K562 (cell line): ENCODE results near the gene UQCC5. TPM values are rescaled to one million over a fixed set of nuclear protein-coding genes. Genes with fewer than 3 reads are reported as not detected.

Source experiments
- HLTF ChIP-seq: fragments of 450-650 bp; IDR thresholded peaks from 2 replicates; pipeline ENCODE4 v1.6.1; 2016
- NBN ChIP-seq: fragments of 450-650 bp; IDR thresholded peaks from 2 replicates; pipeline ENCODE4 v1.6.1; 2016; ENCODE audit warnings: low read depth, mild to moderate bottlenecking
- PHF8 ChIP-seq: fragments of 200-600 bp; sonication (generic); IDR thresholded peaks from 2 replicates; pipeline ENCODE4 v1.6.1; 2012; ENCODE audit warnings: mixed run types, mild to moderate bottlenecking, inconsistent platforms, low read length, moderate library complexity, borderline replicate concordance
- POLR2G ChIP-seq: fragments of 200-400 bp; formaldehyde crosslinking; IDR thresholded peaks from 2 replicates; pipeline ENCODE4 v1.6.1; 2017; ENCODE audit warnings: low read depth, mild to moderate bottlenecking, antibody characterized with exemption, low read length, moderate library complexity
- RB1 ChIP-seq: fragments of 450-650 bp; IDR thresholded peaks from 2 replicates; pipeline ENCODE4 v1.6.1; 2017; ENCODE audit warnings: low read depth, mild to moderate bottlenecking
- RBM25 ChIP-seq: fragments of 200-400 bp; formaldehyde crosslinking; IDR thresholded peaks from 2 replicates; pipeline ENCODE4 v1.6.1; 2018; ENCODE audit warnings: low read length, low read depth, moderate library complexity; ENCODE audit not compliant: severe bottlenecking
- TBP ChIP-seq: optimal IDR thresholded peaks from 2 replicates; pipeline ENCODE3; 2011; ENCODE audit warnings: low read depth, low read length, improper control_type of control experiment
- ZNF764 ChIP-seq: fragments of 250-450 bp; sonication (Bioruptor Pico); IDR thresholded peaks from 2 replicates; pipeline ENCODE4 v1.4.0; 2020; ENCODE audit warnings: low read depth, mild to moderate bottlenecking, moderate library complexity
- ZNF778 ChIP-seq: fragments of 450-650 bp; formaldehyde crosslinking; IDR thresholded peaks from 2 replicates; pipeline ENCODE4 v1.4.0; 2020; ENCODE audit warnings: mild to moderate bottlenecking, moderate library complexity
- polyA plus RNA-seq, 8 experiments: library from polyadenylated mRNA; depleted of rRNA in 4 of 8; stranded (reverse) in 5 of 8; unstranded in 3 of 8; fragments of >200 nt; fragmentation: Nextera tagmentation in 2 of 8; fragmentation: Illumina TruSeq in 1 of 8; extraction: Ambion mirVana in 2 of 8; extraction: Trizol in 1 of 8; gene quantifications; 2 replicates each; pipeline versions ENCODE4 v1.2.1 to v1.2.3, GENCODE V29; 2011 to 2014; ENCODE audit warnings: inconsistent platforms in 1 of 8, missing spikeins in 1 of 8
- total RNA-seq, 7 experiments: library from RNA; depleted of rRNA in 6 of 7; stranded (reverse); fragments of >200 nt in 6 of 7; fragmentation: Illumina TruSeq in 2 of 7; extraction: Trizol in 2 of 7; gene quantifications; 2 replicates each; pipeline versions ENCODE4 v1.2.1 to v1.2.3, GENCODE V29; 2011 to 2021; ENCODE audit warnings: low replicate concordance in 1 of 7
- TF ChIP-seq, protein P1 (sequence below): fragments of 250-450 bp; sonication (Bioruptor Pico); IDR thresholded peaks from 2 replicates; pipeline ENCODE4 v1.4.0; 2020; ENCODE audit warnings: mild to moderate bottlenecking, moderate library complexity
- TF ChIP-seq, protein P2 (sequence below), 2 experiments: IDR thresholded peaks; 2 replicates each; pipeline ENCODE4 v1.6.1; 2011; ENCODE audit warnings: borderline replicate concordance in 1 of 2, control low read depth in 1 of 2, low read depth in 1 of 2, low read length in 1 of 2, mild to moderate bottlenecking in 1 of 2, mixed read lengths in 1 of 2, moderate library complexity in 1 of 2; ENCODE audit not compliant: insufficient read depth in 1 of 2, insufficient read length in 1 of 2, poor library complexity in 1 of 2, severe bottlenecking in 1 of 2; ENCODE audit errors: extremely low read depth in 1 of 2
- TF ChIP-seq, protein P3 (sequence below): fragments of 450-650 bp; IDR thresholded peaks from 2 replicates; pipeline ENCODE4 v1.6.1; 2016; ENCODE audit warnings: low read depth
- TF ChIP-seq, protein P4 (sequence below): sonication (generic); formaldehyde crosslinking; IDR thresholded peaks from 2 replicates; pipeline ENCODE4 v1.8.0; 2022; ENCODE audit warnings: mild to moderate bottlenecking, missing genetic modification reagents

Gene UQCC5
- total and polyA plus RNA-seq, 9 of the 15 experiments (the other 6 are each of a cell fraction or from before 2014, with no cell fraction given) = 10.2 to 55.4 (median 33.8) TPM

DNA sequence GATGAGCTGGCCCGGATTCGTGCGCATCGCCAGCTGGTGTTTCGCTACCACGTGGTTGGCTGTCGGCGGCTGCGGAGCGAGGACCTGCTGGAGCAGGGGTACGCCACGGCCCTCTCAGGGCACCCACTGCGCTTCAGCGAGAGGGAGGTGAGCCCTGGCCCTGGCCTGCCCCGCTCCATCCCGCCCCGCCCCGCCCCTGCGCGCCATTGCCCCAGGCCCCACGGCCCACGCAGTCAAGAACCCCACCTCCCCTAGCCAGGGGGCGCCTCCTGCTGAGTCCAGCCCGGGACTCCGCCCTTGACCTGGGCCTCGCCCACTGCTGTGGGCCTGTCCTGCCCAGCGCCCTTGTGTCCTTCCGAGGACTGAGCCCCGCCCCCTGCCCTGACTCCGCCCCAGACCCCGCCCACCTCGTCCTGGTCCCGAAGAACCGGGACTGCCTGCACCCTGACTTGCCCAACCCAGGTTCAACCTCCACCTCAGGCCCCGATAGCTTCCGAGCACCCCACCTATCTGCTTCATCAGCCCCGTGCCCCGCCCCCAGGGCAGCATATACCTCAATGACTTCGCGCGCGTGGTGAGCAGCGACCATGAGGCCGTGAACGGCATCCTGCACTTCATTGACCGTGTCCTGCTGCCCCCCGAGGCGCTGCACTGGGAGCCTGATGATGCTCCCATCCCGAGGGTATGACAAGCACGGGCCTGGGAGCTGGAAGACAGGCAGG, 17.5 kb upstream of the UQCC5 start (continued):
- TF ChIP-seq, protein P1, sequence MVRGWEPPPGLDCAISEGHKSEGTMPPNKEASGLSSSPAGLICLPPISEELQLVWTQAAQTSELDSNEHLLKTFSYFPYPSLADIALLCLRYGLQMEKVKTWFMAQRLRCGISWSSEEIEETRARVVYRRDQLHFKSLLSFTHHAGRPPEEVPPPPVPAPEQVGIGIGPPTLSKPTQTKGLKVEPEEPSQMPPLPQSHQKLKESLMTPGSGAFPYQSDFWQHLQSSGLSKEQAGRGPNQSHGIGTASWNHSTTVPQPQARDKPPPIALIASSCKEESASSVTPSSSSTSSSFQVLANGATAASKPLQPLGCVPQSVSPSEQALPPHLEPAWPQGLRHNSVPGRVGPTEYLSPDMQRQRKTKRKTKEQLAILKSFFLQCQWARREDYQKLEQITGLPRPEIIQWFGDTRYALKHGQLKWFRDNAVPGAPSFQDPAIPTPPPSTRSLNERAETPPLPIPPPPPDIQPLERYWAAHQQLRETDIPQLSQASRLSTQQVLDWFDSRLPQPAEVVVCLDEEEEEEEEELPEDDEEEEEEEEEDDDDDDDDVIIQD (CRISPR knock-in tag) = no peak
- TF ChIP-seq HLTF (no peak), ZNF778 (CRISPR knock-in tag) (no peak), NBN (no peak), RBM25 (no peak), POLR2G (peak; percentile 52; the same call in 1 of the 2 replicates), TBP (no peak), RB1 (no peak), PHF8 (peak; percentile 38; the same call in 1 of the 2 replicates), ZNF764 (CRISPR knock-in tag) (no peak)
- TF ChIP-seq, protein P2, sequence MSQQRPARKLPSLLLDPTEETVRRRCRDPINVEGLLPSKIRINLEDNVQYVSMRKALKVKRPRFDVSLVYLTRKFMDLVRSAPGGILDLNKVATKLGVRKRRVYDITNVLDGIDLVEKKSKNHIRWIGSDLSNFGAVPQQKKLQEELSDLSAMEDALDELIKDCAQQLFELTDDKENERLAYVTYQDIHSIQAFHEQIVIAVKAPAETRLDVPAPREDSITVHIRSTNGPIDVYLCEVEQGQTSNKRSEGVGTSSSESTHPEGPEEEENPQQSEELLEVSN (IDR thresholded peaks at IDR 0.05; ENCODE audit: borderline replicate concordance in 1 of 2, extremely low read depth in 1 of 2, insufficient read depth in 1 of 2, insufficient read length in 1 of 2, low read depth in 1 of 2, low read length in 1 of 2, poor library complexity in 1 of 2, severe bottlenecking in 1 of 2) = peak; percentile 29 to 66
- TF ChIP-seq, protein P3, sequence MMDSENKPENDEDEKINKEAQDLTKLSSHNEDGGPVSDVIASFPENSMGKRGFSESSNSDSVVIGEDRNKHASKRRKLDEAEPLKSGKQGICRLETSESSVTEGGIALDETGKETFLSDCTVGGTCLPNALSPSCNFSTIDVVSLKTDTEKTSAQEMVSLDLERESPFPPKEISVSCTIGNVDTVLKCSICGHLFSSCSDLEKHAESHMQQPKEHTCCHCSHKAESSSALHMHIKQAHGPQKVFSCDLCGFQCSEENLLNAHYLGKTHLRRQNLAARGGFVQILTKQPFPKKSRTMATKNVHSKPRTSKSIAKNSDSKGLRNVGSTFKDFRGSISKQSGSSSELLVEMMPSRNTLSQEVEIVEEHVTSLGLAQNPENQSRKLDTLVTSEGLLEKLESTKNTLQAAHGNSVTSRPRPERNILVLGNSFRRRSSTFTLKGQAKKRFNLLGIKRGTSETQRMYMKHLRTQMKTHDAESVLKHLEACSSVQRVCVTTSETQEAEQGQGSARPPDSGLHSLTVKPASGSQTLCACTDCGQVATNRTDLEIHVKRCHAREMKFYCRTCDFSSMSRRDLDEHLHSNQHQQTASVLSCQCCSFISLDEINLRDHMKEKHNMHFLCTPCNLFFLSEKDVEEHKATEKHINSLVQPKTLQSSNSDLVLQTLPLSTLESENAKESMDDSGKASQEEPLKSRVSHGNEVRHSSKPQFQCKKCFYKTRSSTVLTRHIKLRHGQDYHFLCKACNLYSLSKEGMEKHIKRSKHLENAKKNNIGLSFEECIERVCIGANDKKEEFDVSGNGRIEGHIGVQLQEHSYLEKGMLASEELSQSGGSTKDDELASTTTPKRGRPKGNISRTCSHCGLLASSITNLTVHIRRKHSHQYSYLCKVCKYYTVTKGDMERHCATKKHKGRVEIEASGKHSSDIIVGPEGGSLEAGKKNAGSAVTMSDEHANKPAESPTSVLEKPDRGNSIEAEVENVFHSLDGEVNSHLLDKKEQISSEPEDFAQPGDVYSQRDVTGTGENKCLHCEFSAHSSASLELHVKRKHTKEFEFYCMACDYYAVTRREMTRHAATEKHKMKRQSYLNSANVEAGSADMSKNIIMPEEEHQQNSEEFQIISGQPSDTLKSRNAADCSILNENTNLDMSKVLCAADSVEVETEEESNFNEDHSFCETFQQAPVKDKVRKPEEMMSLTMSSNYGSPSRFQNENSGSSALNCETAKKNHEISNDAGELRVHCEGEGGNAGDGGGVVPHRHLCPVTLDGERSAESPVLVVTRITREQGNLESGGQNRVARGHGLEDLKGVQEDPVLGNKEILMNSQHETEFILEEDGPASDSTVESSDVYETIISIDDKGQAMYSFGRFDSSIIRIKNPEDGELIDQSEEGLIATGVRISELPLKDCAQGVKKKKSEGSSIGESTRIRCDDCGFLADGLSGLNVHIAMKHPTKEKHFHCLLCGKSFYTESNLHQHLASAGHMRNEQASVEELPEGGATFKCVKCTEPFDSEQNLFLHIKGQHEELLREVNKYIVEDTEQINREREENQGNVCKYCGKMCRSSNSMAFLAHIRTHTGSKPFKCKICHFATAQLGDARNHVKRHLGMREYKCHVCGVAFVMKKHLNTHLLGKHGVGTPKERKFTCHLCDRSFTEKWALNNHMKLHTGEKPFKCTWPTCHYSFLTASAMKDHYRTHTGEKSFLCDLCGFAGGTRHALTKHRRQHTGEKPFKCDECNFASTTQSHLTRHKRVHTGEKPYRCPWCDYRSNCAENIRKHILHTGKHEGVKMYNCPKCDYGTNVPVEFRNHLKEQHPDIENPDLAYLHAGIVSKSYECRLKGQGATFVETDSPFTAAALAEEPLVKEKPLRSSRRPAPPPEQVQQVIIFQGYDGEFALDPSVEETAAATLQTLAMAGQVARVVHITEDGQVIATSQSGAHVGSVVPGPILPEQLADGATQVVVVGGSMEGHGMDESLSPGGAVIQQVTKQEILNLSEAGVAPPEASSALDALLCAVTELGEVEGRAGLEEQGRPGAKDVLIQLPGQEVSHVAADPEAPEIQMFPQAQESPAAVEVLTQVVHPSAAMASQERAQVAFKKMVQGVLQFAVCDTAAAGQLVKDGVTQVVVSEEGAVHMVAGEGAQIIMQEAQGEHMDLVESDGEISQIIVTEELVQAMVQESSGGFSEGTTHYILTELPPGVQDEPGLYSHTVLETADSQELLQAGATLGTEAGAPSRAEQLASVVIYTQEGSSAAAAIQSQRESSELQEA = no peak
- TF ChIP-seq, protein P4, sequence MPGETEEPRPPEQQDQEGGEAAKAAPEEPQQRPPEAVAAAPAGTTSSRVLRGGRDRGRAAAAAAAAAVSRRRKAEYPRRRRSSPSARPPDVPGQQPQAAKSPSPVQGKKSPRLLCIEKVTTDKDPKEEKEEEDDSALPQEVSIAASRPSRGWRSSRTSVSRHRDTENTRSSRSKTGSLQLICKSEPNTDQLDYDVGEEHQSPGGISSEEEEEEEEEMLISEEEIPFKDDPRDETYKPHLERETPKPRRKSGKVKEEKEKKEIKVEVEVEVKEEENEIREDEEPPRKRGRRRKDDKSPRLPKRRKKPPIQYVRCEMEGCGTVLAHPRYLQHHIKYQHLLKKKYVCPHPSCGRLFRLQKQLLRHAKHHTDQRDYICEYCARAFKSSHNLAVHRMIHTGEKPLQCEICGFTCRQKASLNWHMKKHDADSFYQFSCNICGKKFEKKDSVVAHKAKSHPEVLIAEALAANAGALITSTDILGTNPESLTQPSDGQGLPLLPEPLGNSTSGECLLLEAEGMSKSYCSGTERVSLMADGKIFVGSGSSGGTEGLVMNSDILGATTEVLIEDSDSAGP (CRISPR knock-in tag) = 0 out of 2 replicates have a peak, but pooled peaks have one; percentile 29
